H54 (cell line): ENCODE data around the gene FGFR3.

ENCODE experiments used
- DNase-seq: peaks from one replicate; pipeline ENCODE4 v3.0.0; 2011; ENCODE audit warnings: low spot score, mixed read lengths; ENCODE audit not compliant: insufficient read length
- FAIRE-seq: peaks from 3 replicates; lab custom pipeline; 2011; peaks lifted over from hg19 to GRCh38; lab: Jason Lieb, UNC
- POLR2A ChIP-seq: IDR thresholded peaks from 2 replicates; pipeline ENCODE4 v1.6.1; 2011; ENCODE audit warnings: low read depth, mild to moderate bottlenecking, low read length

Gene FGFR3

GRCh38 chr4:1792832-1793495 lies at the start of gene FGFR3:
Gene FGFR3, plus strand, starts transcription at chr4:1793293. Its CDS starts 642 bp downstream, at chr4:1793935.
- DNase-seq: peak; percentile 74
- TF ChIP-seq POLR2A: peak; percentile 98
- FAIRE-seq: no peak

GRCh38 chr4:1743551-1743950 lies 49.5 kb upstream of the FGFR3 start:
- DNase-seq (no peak), FAIRE-seq (no peak)
- TF ChIP-seq POLR2A: no peak

GRCh38 chr4:1743975-1744374 lies 49.1 kb upstream of the FGFR3 start:
- no peak for DNase-seq
- TF ChIP-seq POLR2A: no peak
- no peak for FAIRE-seq

- DNase-seq: no peak
- no peak for FAIRE-seq
- no peak for TF ChIP-seq POLR2A
Measured at GRCh38 chr4:1744552-1744951, 48.5 kb upstream of the FGFR3 start.

- no peak for DNase-seq
- no peak for FAIRE-seq
- no peak for TF ChIP-seq POLR2A
Measured at GRCh38 chr4:1745165-1745564, 47.9 kb upstream of the FGFR3 start.

GRCh38 chr4:1745697-1746096 lies 47.4 kb upstream of the FGFR3 start:
- no peak for FAIRE-seq
- TF ChIP-seq POLR2A: no peak
- DNase-seq: no peak

GRCh38 chr4:1746265-1746691 lies 46.8 kb upstream of the FGFR3 start:
- DNase-seq (no peak), FAIRE-seq (no peak)
- TF ChIP-seq POLR2A: no peak

GRCh38 chr4:1746919-1747602 lies 46.0 kb upstream of the FGFR3 start:
- FAIRE-seq (no peak), DNase-seq (no peak)
- TF ChIP-seq POLR2A: no peak

GRCh38 chr4:1747603-1747967 lies 45.5 kb upstream of the FGFR3 start:
- FAIRE-seq: no peak
- no peak for TF ChIP-seq POLR2A
- no peak for DNase-seq

- no peak for TF ChIP-seq POLR2A
- FAIRE-seq: no peak
- DNase-seq: peak; percentile 83
Measured at GRCh38 chr4:1748465-1748995, 44.6 kb upstream of the FGFR3 start.

- no peak for TF ChIP-seq POLR2A
- DNase-seq (no peak), FAIRE-seq (no peak)
Measured at GRCh38 chr4:1749370-1749769, 43.7 kb upstream of the FGFR3 start.

GRCh38 chr4:1749826-1750225 lies 43.3 kb upstream of the FGFR3 start:
- DNase-seq (no peak), FAIRE-seq (no peak)
- TF ChIP-seq POLR2A: no peak

- no peak for DNase-seq
- no peak for FAIRE-seq
- TF ChIP-seq POLR2A: no peak
Measured at GRCh38 chr4:1750381-1751154, 42.5 kb upstream of the FGFR3 start.
